Urinary bladder (tissue), 4 donors: ENCODE data around the gene BBOX1. TPM values are rescaled to one million over a fixed set of nuclear protein-coding genes. Genes with fewer than 3 reads are reported as not detected.
"Not testable (repeated sequence)": the region's sequence is repeated elsewhere in the genome, so short reads cannot be mapped to it uniquely, and the experiment has no call there.

Experiments
- DNase-seq: peaks from one replicate; pipeline ENCODE4 v3.0.0-alpha.2; 2015; ENCODE audit errors: extremely low spot score
- H3K27ac ChIP-seq: one replicate; pipeline ENCODE4 v1.5.1; 2013; ENCODE audit warnings: low read depth, mild to moderate bottlenecking, moderate library complexity
- H3K36me3 ChIP-seq: one replicate; pipeline ENCODE4 v1.6.1; 2013; ENCODE audit warnings: mild to moderate bottlenecking, moderate library complexity; ENCODE audit not compliant: insufficient read depth
- H3K4me1 ChIP-seq: one replicate; pipeline ENCODE4 v1.6.1; 2013; ENCODE audit warnings: mild to moderate bottlenecking, moderate library complexity; ENCODE audit not compliant: insufficient read depth
- H3K4me3 ChIP-seq: one replicate; pipeline ENCODE4 v1.5.1; 2013; ENCODE audit warnings: low read depth, low read length
- WGBS: extraction: QIAGEN DNeasy Blood & Tissue Kit; methylation state at CpG from one replicate; pipeline ENCODE4 v1.1.7; 2013; 5-methylcytosine and 5-hydroxymethylcytosine counted together
- polyA plus RNA-seq: library from polyadenylated mRNA; stranded (reverse); fragments of 200-250 nt; gene quantifications from one replicate; pipeline ENCODE4 v1.2.3, GENCODE V29; 2013
- total RNA-seq: library from RNA; depleted of rRNA; stranded (reverse); fragments of >200 nt; gene quantifications from one replicate; pipeline ENCODE4 v1.2.3, GENCODE V29; 2014
- donor health status: healthy with polysubstance abuse.
- donor health status: healthy.

BBOX1 gene
- total and polyA plus RNA-seq, 2 donors: 0.05 to 0.74 TPM

DNA sequence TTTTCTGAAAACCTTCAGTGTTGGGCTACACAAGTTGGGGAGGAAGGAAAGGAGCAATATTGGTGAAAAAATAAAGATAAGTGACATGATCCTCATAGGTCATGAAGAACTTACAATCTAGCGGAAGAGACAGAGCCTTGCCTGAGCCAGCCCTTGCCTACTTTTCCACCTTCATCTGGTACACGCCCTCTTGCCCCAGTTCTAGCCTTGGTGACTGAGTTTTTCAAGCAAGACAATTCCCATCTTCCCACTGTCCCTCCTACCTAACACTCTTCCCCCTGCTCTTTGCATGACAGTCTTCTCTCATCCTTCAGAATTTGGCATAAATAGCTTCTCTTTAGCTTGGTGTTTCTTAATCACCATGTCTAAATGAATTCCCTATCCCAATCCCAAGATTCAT lies 42.6 kb downstream of the BBOX1 start:
- WGBS: 87% methylated on average over 2 of the region's 2 CpGs
- DNase-seq: no peak
- Histone ChIP-seq H3K27ac (no peak overlapping the region), H3K4me1 (no peaks in the 10 kb centered on the region), H3K36me3 (no peaks in the 10 kb centered on the region), H3K4me3 (no peak overlapping the region)

DNA sequence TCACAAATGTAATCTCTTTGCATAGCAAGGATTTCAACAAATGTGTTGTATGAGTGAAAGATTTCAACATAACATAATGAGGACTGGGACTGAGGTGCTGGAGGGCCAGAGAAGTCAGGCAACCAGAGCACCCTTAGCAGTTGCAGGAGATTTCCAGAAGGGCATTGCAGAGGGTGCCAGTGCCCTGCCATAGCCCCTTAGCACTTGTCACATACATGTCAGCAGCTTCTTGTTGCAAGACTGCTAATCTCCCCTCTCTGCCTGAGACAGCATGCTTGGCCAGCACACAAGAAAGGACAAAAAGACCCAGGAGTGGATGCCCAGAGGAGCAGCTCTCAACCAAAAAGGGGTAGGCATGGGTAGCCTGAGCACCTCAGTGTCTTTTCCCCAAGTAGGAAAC lies 43.2 kb downstream of the BBOX1 start:
- Histone ChIP-seq H3K27ac (no peak overlapping the region), H3K36me3 (no peaks in the 10 kb centered on the region), H3K4me3 (no peak overlapping the region), H3K4me1 (no peaks in the 10 kb centered on the region)
- DNase-seq: no peak

- H3K27ac ChIP-seq: no peak overlapping the region
- H3K4me3 ChIP-seq: no peak overlapping the region
- H3K36me3 ChIP-seq: no peaks in the 10 kb centered on the region
- DNase-seq: no peak
- no peaks in the 10 kb centered on the region for H3K4me1 ChIP-seq
These were observed 43.9 kb downstream of the BBOX1 start for GRCh38 chr11:27084518-27084917.

DNA sequence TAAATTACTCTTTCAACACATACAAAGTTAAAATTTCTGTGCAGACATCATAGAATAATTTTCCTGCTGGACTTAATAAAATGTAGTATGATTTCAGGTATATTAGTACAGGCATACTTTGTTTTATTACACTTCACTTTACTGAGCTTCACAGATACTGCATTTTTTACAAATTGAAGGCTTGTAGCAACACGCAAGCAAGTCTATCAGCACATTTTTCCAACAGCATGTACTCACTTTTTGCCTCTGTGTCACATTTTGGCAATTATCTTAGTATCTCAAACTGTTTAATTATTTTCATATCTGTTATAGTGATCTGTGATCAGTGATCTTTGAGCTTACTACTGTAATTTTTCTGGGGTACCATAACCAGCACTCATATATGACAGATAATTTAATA lies 44.5 kb downstream of the BBOX1 start:
- WGBS: 65% methylated on average over 1 of the region's 1 CpG
- H3K4me1 ChIP-seq: no peaks in the 10 kb centered on the region
- DNase-seq: no peak
- no peak overlapping the region for H3K27ac ChIP-seq
- no peaks in the 10 kb centered on the region for H3K36me3 ChIP-seq
- no peak overlapping the region for H3K4me3 ChIP-seq

DNA sequence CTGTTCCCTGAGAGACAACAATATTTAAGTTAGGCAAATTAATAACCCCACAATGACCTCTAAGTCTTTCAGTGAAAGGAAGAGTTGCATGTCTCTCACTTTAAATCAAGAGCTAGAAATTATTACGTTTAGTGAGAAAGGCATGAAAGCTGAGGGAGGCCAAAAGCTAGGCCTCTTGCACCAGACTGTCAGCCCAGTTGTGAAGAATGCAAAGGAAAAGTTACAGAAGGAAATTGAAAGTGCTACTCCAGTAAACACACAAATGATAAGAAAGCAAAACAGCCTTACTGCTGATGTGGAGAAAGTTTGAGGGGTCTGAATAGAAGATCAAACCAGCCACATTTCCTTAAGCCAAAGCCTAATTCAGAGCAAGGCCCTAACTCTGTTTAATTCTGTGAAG lies 45.0 kb downstream of the BBOX1 start:
- 1% methylated on average over 1 of the region's 1 CpG for WGBS
- no peak for DNase-seq
- Histone ChIP-seq H3K4me1 (no peaks in the 10 kb centered on the region), H3K36me3 (no peaks in the 10 kb centered on the region), H3K27ac (no peak overlapping the region), H3K4me3 (no peak overlapping the region)

- no peak overlapping the region for H3K4me3 ChIP-seq
- H3K27ac ChIP-seq: no peak overlapping the region
- WGBS: 80% methylated on average over 2 of the region's 2 CpGs
- no peaks in the 10 kb centered on the region for H3K36me3 ChIP-seq
- H3K4me1 ChIP-seq: no peaks in the 10 kb centered on the region
- no peak for DNase-seq
These were observed 46.8 kb downstream of the BBOX1 start for GRCh38 chr11:27087432-27087831.

- Histone ChIP-seq H3K4me3 (no peak overlapping the region), H3K27ac (no peak overlapping the region), H3K36me3 (no peaks in the 10 kb centered on the region), H3K4me1 (no peaks in the 10 kb centered on the region)
- DNase-seq: peak; percentile 45
These were observed 47.7 kb downstream of the BBOX1 start for GRCh38 chr11:27088353-27088752.

GRCh38 chr11:27089746-27090145 lies 49.1 kb downstream of the BBOX1 start:
- no peak overlapping the region for H3K27ac ChIP-seq
- no peaks in the 10 kb centered on the region for H3K4me1 ChIP-seq
- WGBS: 95% methylated on average over 2 of the region's 2 CpGs
- DNase-seq: no peak
- H3K4me3 ChIP-seq: no peak overlapping the region
- no peaks in the 10 kb centered on the region for H3K36me3 ChIP-seq

DNA sequence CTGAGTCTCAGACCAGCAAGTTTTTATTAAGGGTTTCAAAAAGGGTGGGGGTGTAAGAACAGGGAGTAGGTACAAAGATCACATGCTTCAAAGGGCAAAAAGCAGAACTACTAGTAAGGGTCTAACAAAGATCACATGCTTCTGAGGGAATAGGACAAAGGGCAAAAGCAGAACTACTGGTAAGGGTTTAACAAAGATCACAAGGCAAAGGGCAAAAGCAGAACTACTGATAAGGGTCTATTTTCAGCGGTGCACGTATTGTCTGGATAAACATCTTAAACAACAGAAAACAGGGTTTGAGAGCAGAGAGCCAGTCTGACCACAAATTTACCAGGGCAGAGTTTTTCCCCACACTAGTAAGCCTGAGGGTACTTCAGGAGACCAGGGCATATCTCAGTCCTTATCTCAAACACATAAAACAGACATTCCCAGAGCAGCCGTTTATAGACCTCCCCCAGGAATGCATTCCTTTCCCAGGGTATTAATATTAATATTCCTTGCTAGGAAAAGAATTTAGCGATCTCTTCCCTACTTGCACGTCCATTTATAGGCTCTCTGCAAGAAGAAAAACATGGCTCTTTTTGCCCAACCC lies 49.8 kb downstream of the BBOX1 start:
- H3K27ac ChIP-seq, H3K4me1 ChIP-seq, H3K36me3 ChIP-seq, H3K4me3 ChIP-seq, DNase-seq: not testable (repeated sequence)
- 75% methylated on average over 5 of the region's 5 CpGs for WGBS

- H3K27ac ChIP-seq: no peak overlapping the region
- H3K4me3 ChIP-seq: no peak overlapping the region
- no peaks in the 10 kb centered on the region for H3K36me3 ChIP-seq
- 83% methylated on average over 2 of the region's 2 CpGs for WGBS
- DNase-seq: no peak
- H3K4me1 ChIP-seq: no peaks in the 10 kb centered on the region
These were observed 53.5 kb downstream of the BBOX1 start for GRCh38 chr11:27094120-27094519.

DNA sequence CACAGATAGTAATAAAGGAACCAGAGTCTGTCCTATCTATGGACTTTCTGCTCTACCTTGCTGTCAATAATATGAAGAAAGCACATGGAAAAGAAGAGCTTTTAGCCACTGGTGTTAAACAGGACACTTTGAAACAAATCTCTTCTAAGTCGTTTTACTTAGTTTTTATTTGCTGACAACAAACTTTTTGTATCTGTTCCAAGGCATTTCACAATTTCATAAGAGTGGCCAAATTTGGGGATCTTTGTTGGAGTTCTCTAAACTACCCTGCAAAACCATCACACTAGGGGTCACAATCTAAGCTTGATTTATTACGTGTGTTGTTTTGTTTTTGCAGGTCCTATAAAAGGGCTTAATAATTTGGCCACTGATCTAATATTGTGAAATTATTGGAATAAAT lies 54.4 kb downstream of the BBOX1 start:
- Histone ChIP-seq H3K4me3 (no peak overlapping the region), H3K4me1 (no peaks in the 10 kb centered on the region), H3K36me3 (no peaks in the 10 kb centered on the region), H3K27ac (no peak overlapping the region)
- 56% methylated on average over 2 of the region's 2 CpGs for WGBS
- no peak for DNase-seq

DNA sequence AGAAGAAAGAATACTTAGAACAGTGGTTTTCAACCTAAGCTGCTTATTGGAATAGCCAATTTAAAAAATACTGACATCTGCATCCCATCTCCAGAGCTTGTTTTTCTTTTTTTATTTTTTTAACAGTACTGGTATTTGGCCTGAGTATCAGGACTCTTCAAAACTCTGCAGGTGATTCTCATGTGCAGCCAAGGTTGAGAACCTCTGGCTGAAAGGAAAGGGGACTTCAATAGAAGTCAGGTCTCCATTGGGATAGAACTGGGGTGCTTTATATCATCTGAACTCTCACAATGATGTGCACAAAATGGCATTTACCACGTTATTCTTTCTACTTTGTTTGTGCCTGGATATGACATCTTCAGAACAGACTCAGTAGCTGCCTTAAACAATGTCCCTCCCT lies 55.3 kb downstream of the BBOX1 start:
- H3K4me1 ChIP-seq: no peaks in the 10 kb centered on the region
- DNase-seq: no peak
- H3K27ac ChIP-seq: no peak overlapping the region
- WGBS: 42% methylated on average over 1 of the region's 1 CpG
- H3K36me3 ChIP-seq: no peaks in the 10 kb centered on the region
- H3K4me3 ChIP-seq: no peak overlapping the region

DNA sequence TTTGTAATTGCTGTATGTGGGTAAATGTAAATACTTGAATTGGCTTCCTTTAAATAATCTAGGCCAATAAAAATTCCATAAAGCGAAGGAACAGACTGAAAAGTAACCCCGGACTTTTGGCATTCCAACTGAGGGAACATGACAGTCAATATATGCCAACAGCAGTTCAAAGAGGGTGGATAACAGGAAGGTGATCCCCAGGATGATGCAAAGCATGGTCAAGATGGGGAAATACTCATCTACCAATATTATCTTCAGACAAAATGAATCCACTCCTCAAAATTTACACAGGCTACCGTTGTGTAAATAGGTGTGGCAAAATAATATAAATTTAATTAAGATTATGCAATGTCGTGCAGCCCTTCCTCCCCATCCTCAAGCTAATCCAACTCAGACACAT lies 56.9 kb downstream of the BBOX1 start:
- Histone ChIP-seq H3K36me3 (no peaks in the 10 kb centered on the region), H3K4me1 (no peaks in the 10 kb centered on the region), H3K4me3 (no peak overlapping the region), H3K27ac (no peak overlapping the region)
- WGBS: 80% methylated on average over 4 of the region's 4 CpGs
- no peak for DNase-seq

DNA sequence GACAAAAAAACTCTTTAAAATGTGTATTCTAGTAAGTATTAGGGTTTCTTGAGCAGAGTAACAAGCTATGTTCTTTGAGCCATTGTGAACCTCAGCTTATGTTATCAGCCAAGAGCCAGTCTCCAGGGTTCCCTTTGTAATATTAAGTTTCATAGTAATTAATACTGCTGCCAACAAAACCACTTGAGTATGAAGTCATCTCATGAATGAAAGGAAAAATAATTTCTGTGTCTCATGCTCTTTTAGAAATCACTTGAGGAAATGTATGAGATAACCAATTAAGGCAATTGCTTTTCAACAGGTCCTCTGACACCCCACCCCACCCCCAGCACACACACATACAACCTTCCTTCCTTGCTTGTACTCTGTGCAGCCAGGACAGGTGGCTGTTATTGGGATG lies 59.9 kb downstream of the BBOX1 start:
- no peak for DNase-seq
- H3K27ac ChIP-seq: no peak overlapping the region
- H3K4me3 ChIP-seq: no peak overlapping the region
- H3K4me1 ChIP-seq: no peaks in the 10 kb centered on the region
- no peaks in the 10 kb centered on the region for H3K36me3 ChIP-seq

DNA sequence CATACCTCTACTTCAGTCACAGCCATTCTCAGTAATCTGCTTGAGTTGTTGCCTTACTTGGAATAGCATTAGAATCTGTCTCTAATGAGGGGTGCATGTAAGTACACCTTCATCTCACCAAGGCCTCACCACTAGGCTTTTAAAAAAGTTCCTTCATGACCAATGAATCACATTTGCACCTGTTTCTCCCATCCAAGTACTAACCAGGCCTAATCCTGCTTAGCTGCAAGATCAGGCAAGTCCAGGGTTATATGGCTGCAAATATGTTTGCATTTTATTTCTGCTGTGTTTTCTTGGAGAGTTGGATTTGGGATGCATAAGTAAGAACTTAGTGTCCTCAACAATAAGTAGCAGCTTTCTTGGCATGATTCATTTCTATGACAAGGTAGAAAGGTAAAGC lies 66.9 kb downstream of the BBOX1 start:
- Histone ChIP-seq H3K27ac (no peak overlapping the region), H3K4me1 (no peaks in the 10 kb centered on the region), H3K36me3 (no peaks in the 10 kb centered on the region), H3K4me3 (no peak overlapping the region)
- no peak for DNase-seq
